ENCODE measurements around the gene CRYGC.

The CRYGC gene

GRCh38 chr2:208092093-208092832 lies 37.4 kb downstream of the CRYGC start:
- no peak for FAIRE-seq
- no peak for DNase-seq (ENCODE audit: insufficient read length, low spot score)
- TF ChIP-seq POLR2A (IDR thresholded peaks at IDR 0.05; ENCODE audit: low read depth, low read length), result no peak

GRCh38 chr2:208090420-208090819 lies 39.2 kb downstream of the CRYGC start:
- FAIRE-seq (no peak), DNase-seq (ENCODE audit: insufficient read length, low spot score) (no peak)
- TF ChIP-seq POLR2A (IDR thresholded peaks at IDR 0.05; ENCODE audit: low read depth, low read length), result no peak

GRCh38 chr2:208086029-208086428 lies 43.6 kb downstream of the CRYGC start:
- no peak for FAIRE-seq
- TF ChIP-seq POLR2A (IDR thresholded peaks at IDR 0.05; ENCODE audit: low read depth, low read length), result no peak
- no peak for DNase-seq (ENCODE audit: insufficient read length, low spot score)

- no peak for FAIRE-seq
- DNase-seq (ENCODE audit: insufficient read length, low spot score), result no peak
- no peak for TF ChIP-seq POLR2A (IDR thresholded peaks at IDR 0.05; ENCODE audit: low read depth, low read length)
Measured at GRCh38 chr2:208083807-208084206, 45.8 kb downstream of the CRYGC start.
